ENCODE measurements around the gene GNA12. TPM values are rescaled to one million over a fixed set of nuclear protein-coding genes. Genes with fewer than 3 reads are reported as not detected.

GNA12 gene
- total RNA-seq, 3 donors from 2014 or later (not counting 1 experiment from before 2014, with no cell fraction given): 12.6 to 20.2 (median 19.5) TPM

GRCh38 chr7:2714636-2715035, 129.5 kb downstream of the GNA12 start:
- no peaks in the 10 kb centered on the region for H3K9me3 Mint-ChIP-seq
- intact Hi-C loops (cut with micrococcal nuclease): no loop called here
- no peak for ATAC-seq

GRCh38 chr7:2713978-2714377, 130.1 kb downstream of the GNA12 start:
- peaks cover 34% of the 10 kb centered on the region for H3K27me3 ChIP-seq (ENCODE audit: control insufficient read depth, insufficient read depth, low read length)

More at GRCh38 chr7:2714636-2715035, 129.5 kb downstream of the GNA12 start:
- TF ChIP-seq, protein P1, sequence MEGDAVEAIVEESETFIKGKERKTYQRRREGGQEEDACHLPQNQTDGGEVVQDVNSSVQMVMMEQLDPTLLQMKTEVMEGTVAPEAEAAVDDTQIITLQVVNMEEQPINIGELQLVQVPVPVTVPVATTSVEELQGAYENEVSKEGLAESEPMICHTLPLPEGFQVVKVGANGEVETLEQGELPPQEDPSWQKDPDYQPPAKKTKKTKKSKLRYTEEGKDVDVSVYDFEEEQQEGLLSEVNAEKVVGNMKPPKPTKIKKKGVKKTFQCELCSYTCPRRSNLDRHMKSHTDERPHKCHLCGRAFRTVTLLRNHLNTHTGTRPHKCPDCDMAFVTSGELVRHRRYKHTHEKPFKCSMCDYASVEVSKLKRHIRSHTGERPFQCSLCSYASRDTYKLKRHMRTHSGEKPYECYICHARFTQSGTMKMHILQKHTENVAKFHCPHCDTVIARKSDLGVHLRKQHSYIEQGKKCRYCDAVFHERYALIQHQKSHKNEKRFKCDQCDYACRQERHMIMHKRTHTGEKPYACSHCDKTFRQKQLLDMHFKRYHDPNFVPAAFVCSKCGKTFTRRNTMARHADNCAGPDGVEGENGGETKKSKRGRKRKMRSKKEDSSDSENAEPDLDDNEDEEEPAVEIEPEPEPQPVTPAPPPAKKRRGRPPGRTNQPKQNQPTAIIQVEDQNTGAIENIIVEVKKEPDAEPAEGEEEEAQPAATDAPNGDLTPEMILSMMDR (IDR thresholded peaks at IDR 0.05): no peak
- Histone ChIP-seq H3K9me3 (ENCODE audit: control insufficient read depth, insufficient read depth, low read length) (no peaks in the 10 kb centered on the region), H3K27me3 (ENCODE audit: control insufficient read depth, insufficient read depth, low read length) (peaks cover 29% of the 10 kb centered on the region), H3K4me3 (ENCODE audit: low read length) (no peak overlapping the region), H3K4me1 (ENCODE audit: control insufficient read depth, insufficient read depth, low read length) (peaks cover 73% of the 10 kb centered on the region), H3K27ac (ENCODE audit: low read length) (no peak overlapping the region), H3K36me3 (ENCODE audit: control insufficient read depth, insufficient read depth, low read length) (no peaks in the 10 kb centered on the region)
- Mint-ChIP-seq H3K4me3 (no peak overlapping the region), H3K27me3 (ENCODE audit: low read depth in 2 of 2) (peaks cover 64 to 81% of the 10 kb centered on the region in 2 donors), H3K4me1 (peaks cover 37 to 64% of the 10 kb centered on the region in 2 donors), H3K36me3 (no peaks in the 10 kb centered on the region), H3K27ac (no peak overlapping the region)
- WGBS (ENCODE audit: insufficient coverage): 92% methylated on average over 9 of the region's 9 CpGs
- no peak for DNase-seq

GRCh38 chr7:2713370-2713769, 130.7 kb downstream of the GNA12 start:
- no peak overlapping the region for H3K27ac Mint-ChIP-seq
- no peaks in the 10 kb centered on the region for H3K36me3 Mint-ChIP-seq
- no peak overlapping the region for H3K27ac ChIP-seq (ENCODE audit: low read length)
- ATAC-seq (peak; percentile 13 to 37 (median 30)), DNase-seq (peak in 1 of 2 donors; percentile 33)
- no peak overlapping the region for H3K4me3 Mint-ChIP-seq
- H3K27me3 Mint-ChIP-seq (ENCODE audit: low read depth in 2 of 2): peaks cover 60 to 82% of the 10 kb centered on the region in 2 donors
- H3K4me3 ChIP-seq (ENCODE audit: low read length): no peak overlapping the region
- TF ChIP-seq, protein P1 (IDR thresholded peaks at IDR 0.05): no peak
- no peaks in the 10 kb centered on the region for H3K36me3 ChIP-seq (ENCODE audit: control insufficient read depth, insufficient read depth, low read length)
- intact Hi-C loops (cut with micrococcal nuclease): no loop called here
- peaks cover 35 to 58% of the 10 kb centered on the region in 2 donors for H3K4me1 Mint-ChIP-seq
- no peaks in the 10 kb centered on the region for H3K9me3 Mint-ChIP-seq
- no peaks in the 10 kb centered on the region for H3K9me3 ChIP-seq (ENCODE audit: control insufficient read depth, insufficient read depth, low read length)
- peaks cover 31% of the 10 kb centered on the region for H3K27me3 ChIP-seq (ENCODE audit: control insufficient read depth, insufficient read depth, low read length)
- peaks cover 72% of the 10 kb centered on the region for H3K4me1 ChIP-seq (ENCODE audit: control insufficient read depth, insufficient read depth, low read length)
- WGBS (ENCODE audit: insufficient coverage): 32% methylated on average over 13 of the region's 13 CpGs

More at GRCh38 chr7:2713978-2714377, 130.1 kb downstream of the GNA12 start:
- TF ChIP-seq, protein P1 (IDR thresholded peaks at IDR 0.05): no peak
- Histone ChIP-seq H3K9me3 (ENCODE audit: control insufficient read depth, insufficient read depth, low read length) (no peaks in the 10 kb centered on the region), H3K36me3 (ENCODE audit: control insufficient read depth, insufficient read depth, low read length) (no peaks in the 10 kb centered on the region), H3K4me3 (ENCODE audit: low read length) (no peak overlapping the region), H3K4me1 (ENCODE audit: control insufficient read depth, insufficient read depth, low read length) (peaks cover 76% of the 10 kb centered on the region), H3K27ac (ENCODE audit: low read length) (no peak overlapping the region)
- ATAC-seq: no peak
- H3K4me3 Mint-ChIP-seq: no peak overlapping the region
- no peak for DNase-seq
- 93% methylated on average over 11 of the region's 12 CpGs for WGBS (ENCODE audit: insufficient coverage)
- H3K9me3 Mint-ChIP-seq: no peaks in the 10 kb centered on the region
- no peak overlapping the region for H3K27ac Mint-ChIP-seq
- intact Hi-C loops (cut with micrococcal nuclease): no loop called here
- peaks cover 66 to 84% of the 10 kb centered on the region in 2 donors for H3K27me3 Mint-ChIP-seq (ENCODE audit: low read depth in 2 of 2)
- peaks cover 39 to 64% of the 10 kb centered on the region in 2 donors for H3K4me1 Mint-ChIP-seq
- no peaks in the 10 kb centered on the region for H3K36me3 Mint-ChIP-seq

All from natural killer cell (primary cell).